Large intestine (tissue), 3 donors: Measurements from ENCODE around the gene MAPK11. TPM values are rescaled to one million over a fixed set of nuclear protein-coding genes. Genes with fewer than 3 reads are reported as not detected.

Experiments
- DNase-seq, 2 donors: peaks; one replicate each; pipeline versions ENCODE4 v3.0.0 to v3.0.0-alpha.2; 2013
- H3K27ac ChIP-seq: one replicate; pipeline ENCODE4 v1.5.1; 2013; ENCODE audit warnings: low read length
- H3K27me3 ChIP-seq: 2 replicates; pipeline ENCODE4 v1.6.1; 2013; ENCODE audit warnings: low read length; ENCODE audit not compliant: control insufficient read depth, insufficient read depth
- H3K36me3 ChIP-seq: 2 replicates; pipeline ENCODE4 v1.6.1; 2013; ENCODE audit warnings: low read length; ENCODE audit not compliant: control insufficient read depth, insufficient read depth
- H3K4me1 ChIP-seq: one replicate; pipeline ENCODE4 v1.6.1; 2013; ENCODE audit warnings: low read length; ENCODE audit not compliant: control insufficient read depth, insufficient read depth
- H3K4me3 ChIP-seq: one replicate; pipeline ENCODE4 v1.5.1; 2013; ENCODE audit warnings: low read length
- H3K9me3 ChIP-seq: one replicate; pipeline ENCODE4 v1.6.1; 2013; ENCODE audit warnings: mild to moderate bottlenecking, low read depth, low read length, moderate library complexity; ENCODE audit not compliant: control insufficient read depth
- WGBS: methylation state at CpG from one replicate; pipeline ENCODE4 v1.1.5; 2013; ENCODE audit warnings: low lambda C conversion rate; ENCODE audit not compliant: insufficient coverage; 5-methylcytosine and 5-hydroxymethylcytosine counted together
- polyA plus RNA-seq: library from polyadenylated mRNA; unstranded; fragments of 120-200 nt; gene quantifications from one replicate; pipeline ENCODE4 v1.2.1, GENCODE V29; 2013

The MAPK11 gene
- polyA plus RNA-seq, 1 donor = 5.1 TPM

- peak overlapping the region; percentile 6 for H3K4me3 ChIP-seq
- peaks cover 70% of the 10 kb centered on the region for H3K27me3 ChIP-seq
- peak in 1 of 2 donors; percentile 58 for DNase-seq
- no peak overlapping the region for H3K27ac ChIP-seq
- peaks cover 24% of the 10 kb centered on the region for H3K4me1 ChIP-seq
- no peaks in the 10 kb centered on the region for H3K36me3 ChIP-seq
- WGBS = no CpG with 5 or more reads among the region's 75 CpGs
- H3K9me3 ChIP-seq = peaks cover 8% of the 10 kb centered on the region
Observed at GRCh38 chr22:50267591-50268390, 2.4 kb downstream of the MAPK11 start.

- Histone ChIP-seq H3K36me3 (no peaks in the 10 kb centered on the region), H3K4me1 (peaks cover 23% of the 10 kb centered on the region), H3K4me3 (no peak overlapping the region), H3K27ac (no peak overlapping the region), H3K27me3 (peaks cover 76% of the 10 kb centered on the region), H3K9me3 (peaks cover 8% of the 10 kb centered on the region)
- no peak for DNase-seq
- WGBS = no CpG with 5 or more reads among the region's 37 CpGs
Observed at GRCh38 chr22:50266994-50267393, 3.2 kb downstream of the MAPK11 start.

- no peak for DNase-seq
- peaks cover 74% of the 10 kb centered on the region for H3K27me3 ChIP-seq
- H3K4me1 ChIP-seq = peaks cover 9% of the 10 kb centered on the region
- WGBS = no CpG with 5 or more reads among the region's 15 CpGs
- no peak overlapping the region for H3K4me3 ChIP-seq
- no peaks in the 10 kb centered on the region for H3K36me3 ChIP-seq
- H3K9me3 ChIP-seq = peaks cover 8% of the 10 kb centered on the region
- no peak overlapping the region for H3K27ac ChIP-seq
Observed at GRCh38 chr22:50264946-50265669, 5.1 kb downstream of the MAPK11 start.

- Histone ChIP-seq H3K9me3 (peaks cover 8% of the 10 kb centered on the region), H3K4me1 (peaks cover 4% of the 10 kb centered on the region), H3K4me3 (no peak overlapping the region), H3K27me3 (peaks cover 69% of the 10 kb centered on the region), H3K27ac (no peak overlapping the region), H3K36me3 (no peaks in the 10 kb centered on the region)
- no CpG with 5 or more reads among the region's 15 CpGs for WGBS
- DNase-seq = no peak
Observed at GRCh38 chr22:50264104-50264745, 6.0 kb downstream of the MAPK11 start.

- no CpG with 5 or more reads among the region's 9 CpGs for WGBS
- no peak for DNase-seq
- peaks cover 59% of the 10 kb centered on the region for H3K27me3 ChIP-seq
Observed at GRCh38 chr22:50262973-50263617, 7.1 kb downstream of the MAPK11 start.

GRCh38 chr22:50262460-50262911 lies 7.7 kb downstream of the MAPK11 start:
- no peak overlapping the region for H3K4me3 ChIP-seq
- H3K27me3 ChIP-seq = peaks cover 56% of the 10 kb centered on the region
- peaks cover 8% of the 10 kb centered on the region for H3K9me3 ChIP-seq
- DNase-seq = no peak
- peaks cover 2% of the 10 kb centered on the region for H3K4me1 ChIP-seq
- WGBS = no CpG with 5 or more reads among the region's 7 CpGs
- H3K36me3 ChIP-seq = no peaks in the 10 kb centered on the region
- no peak overlapping the region for H3K27ac ChIP-seq

More at GRCh38 chr22:50262973-50263617, 7.1 kb downstream of the MAPK11 start:
- H3K36me3 ChIP-seq = no peaks in the 10 kb centered on the region
- H3K27ac ChIP-seq = no peak overlapping the region
- peaks cover 8% of the 10 kb centered on the region for H3K9me3 ChIP-seq
- peaks cover 4% of the 10 kb centered on the region for H3K4me1 ChIP-seq
- H3K4me3 ChIP-seq = no peak overlapping the region

GRCh38 chr22:50261615-50262459 lies 8.3 kb downstream of the MAPK11 start, which contains the start of gene MAPK12:
TSS of gene MAPK12 (minus strand) at chr22:50261683. CDS start at chr22:50261509, 174 bp downstream.
- no peak for DNase-seq
- no CpG with 5 or more reads among the region's 61 CpGs for WGBS
- Histone ChIP-seq H3K27me3 (peaks cover 50% of the 10 kb centered on the region), H3K36me3 (no peaks in the 10 kb centered on the region), H3K4me3 (peak within 1 kb of the TSS; percentile 21), H3K27ac (no peak within 1 kb of the TSS), H3K4me1 (peaks cover 2% of the 10 kb centered on the region), H3K9me3 (peaks cover 2% of the 10 kb centered on the region)

- Histone ChIP-seq H3K27me3 (peaks cover 41% of the 10 kb centered on the region), H3K4me1 (peaks cover 2% of the 10 kb centered on the region), H3K4me3 (peak overlapping the region; percentile 21), H3K36me3 (no peaks in the 10 kb centered on the region), H3K9me3 (no peaks in the 10 kb centered on the region), H3K27ac (no peak overlapping the region)
- WGBS = no CpG with 5 or more reads among the region's 92 CpGs
- DNase-seq = peak in 1 of 2 donors; percentile 48
Observed at GRCh38 chr22:50260801-50261614, 9.2 kb downstream of the MAPK11 start.

- Histone ChIP-seq H3K27me3 (peaks cover 39% of the 10 kb centered on the region), H3K4me1 (peaks cover 2% of the 10 kb centered on the region), H3K9me3 (no peaks in the 10 kb centered on the region), H3K27ac (no peak overlapping the region), H3K4me3 (peak overlapping the region; percentile 21), H3K36me3 (no peaks in the 10 kb centered on the region)
- WGBS = no CpG with 5 or more reads among the region's 11 CpGs
- DNase-seq = no peak
Observed at GRCh38 chr22:50260434-50260800, 9.8 kb downstream of the MAPK11 start.
